Activated CD8-positive, alpha-beta memory T cell treated with anti-CD3 and anti-CD28 coated beads, Interleukin-2, amount 50 U/mL, for 24 hours (primary cell): Measurements from ENCODE around the gene PAQR5.
"Not testable (repeated sequence)": the region's sequence is repeated elsewhere in the genome, so short reads cannot be mapped to it uniquely, and the experiment has no call there.

ENCODE experiments used
- DNase-seq: peaks from one replicate; pipeline ENCODE4 v3.0.0-alpha.2; 2020; ENCODE audit errors: extremely low read depth

Gene PAQR5

DNA sequence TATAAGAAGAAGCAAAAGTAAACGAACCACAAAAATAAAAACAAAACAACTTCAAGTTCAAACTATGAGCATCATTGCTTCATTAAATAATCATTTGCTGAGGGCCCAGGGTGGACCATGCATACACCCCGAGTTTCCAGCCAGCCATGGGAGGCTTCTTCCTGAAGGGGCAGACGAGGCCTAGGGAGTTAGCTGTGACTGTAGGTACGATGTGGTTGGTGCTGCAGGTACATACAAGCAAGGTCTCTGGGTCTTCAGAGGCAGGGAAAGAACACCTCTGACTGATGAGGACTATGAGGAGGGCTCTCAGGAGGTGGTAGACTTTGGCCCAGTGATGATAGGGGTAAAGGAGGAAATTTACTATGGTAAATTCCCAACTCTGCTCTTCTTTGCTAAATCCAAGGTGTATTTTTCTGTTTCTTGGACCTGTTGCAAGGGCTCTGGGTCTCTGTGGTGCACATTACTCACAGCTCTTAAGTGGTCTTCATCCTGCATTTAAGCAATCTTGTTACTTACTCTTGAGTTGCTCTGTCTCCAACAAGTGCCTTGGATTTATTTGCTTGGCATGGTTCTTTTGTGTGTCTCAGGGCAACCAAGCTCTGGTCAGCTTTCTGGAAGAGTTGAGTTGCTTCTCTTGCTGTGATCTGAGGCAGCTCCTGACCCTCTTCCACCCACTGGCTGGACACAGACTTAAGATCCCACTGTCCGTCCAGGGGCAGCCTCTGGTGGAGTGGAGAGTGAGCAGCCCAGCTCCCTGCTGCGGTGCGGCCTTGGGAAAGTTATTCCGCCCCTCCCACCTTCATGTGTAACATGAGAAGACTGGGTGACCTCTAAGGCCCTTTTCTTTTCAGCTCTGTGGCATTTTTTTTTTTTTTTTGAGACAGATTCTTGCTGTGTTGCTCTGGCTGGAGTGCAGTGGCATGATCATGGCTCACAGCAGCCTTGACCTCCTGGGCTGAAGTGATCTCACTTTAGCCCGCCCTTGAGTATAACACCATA lies 59.4 kb downstream of the PAQR5 start:
- no peak for DNase-seq

- DNase-seq, result no peak
These were observed 60.1 kb downstream of the PAQR5 start for GRCh38 chr15:69358850-69359249.

DNA sequence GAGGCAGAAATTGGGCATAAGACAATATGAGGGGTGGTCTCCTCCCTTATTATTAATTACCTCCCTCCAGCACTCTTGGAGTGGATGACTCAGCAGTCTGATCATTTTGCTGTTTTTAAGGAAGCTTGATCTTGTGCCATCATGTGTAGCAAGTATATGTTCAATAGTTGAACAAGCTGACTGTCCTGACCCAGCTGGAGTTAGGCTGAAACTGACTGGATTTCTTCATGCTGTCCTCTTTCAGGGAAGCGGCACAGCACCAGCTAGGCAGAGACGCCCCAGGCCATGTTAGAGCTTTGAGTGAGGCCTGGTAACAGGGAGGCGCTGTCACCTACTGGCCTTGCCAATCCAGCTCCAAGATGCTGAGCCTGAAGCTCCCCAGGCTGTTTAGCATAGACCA lies 61.0 kb downstream of the PAQR5 start:
- no peak for DNase-seq

DNA sequence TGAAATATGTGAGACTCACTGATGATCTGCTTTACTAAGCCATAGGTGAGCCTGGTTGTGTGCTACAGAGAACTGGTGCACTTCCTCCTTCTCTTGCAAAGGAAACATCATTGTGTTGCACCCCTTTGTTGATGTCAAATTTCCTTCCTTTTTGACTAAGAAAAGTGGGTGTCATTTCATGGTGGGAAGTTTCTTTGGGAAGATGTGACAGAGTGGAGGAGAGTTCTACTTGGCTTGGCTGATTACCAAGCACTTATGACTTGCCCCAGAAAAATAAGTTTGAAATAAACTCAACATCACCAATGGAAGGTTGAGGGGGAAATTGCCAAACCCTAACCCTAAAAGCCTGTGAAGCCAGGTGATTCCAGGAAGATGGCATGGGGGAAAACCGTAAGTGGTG lies 61.9 kb downstream of the PAQR5 start:
- no peak for DNase-seq

DNA sequence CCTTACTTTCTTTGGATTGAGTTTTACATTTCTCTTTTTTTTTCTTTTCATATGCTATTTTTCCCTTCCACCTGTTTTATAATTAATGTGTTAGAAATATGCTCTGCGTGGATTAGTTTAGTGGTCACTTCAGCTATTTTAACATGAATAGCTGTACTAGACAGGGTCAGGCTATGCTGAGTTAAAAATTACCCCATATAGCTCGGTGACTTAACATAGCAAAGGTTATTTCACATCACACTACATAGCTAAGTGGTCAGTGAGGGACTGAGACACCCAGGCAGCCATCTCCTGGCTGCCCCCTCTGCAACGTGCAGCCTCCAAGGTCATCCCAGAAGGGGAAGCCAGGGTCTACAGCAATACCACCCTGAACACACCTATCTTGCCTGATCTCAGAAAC lies 68.5 kb downstream of the PAQR5 start:
- DNase-seq, result no peak

DNA sequence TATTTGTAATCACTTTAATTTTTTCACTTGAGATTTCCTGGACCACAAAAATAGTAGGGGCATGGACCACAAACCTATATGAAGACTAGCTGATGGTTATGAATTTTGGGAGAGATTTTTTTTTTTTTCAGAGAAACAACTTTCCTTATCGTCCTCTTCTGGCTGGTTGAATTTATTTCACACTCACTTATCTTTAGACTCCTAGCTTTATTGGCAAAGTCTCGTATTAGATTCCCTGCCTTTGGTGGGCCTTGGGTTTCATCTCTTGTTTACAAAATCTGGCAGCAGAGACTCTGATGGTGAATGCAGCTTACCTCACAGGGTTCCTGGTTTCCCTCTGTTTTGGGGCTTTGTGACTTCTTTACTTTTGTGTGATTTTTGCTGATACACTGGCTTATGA lies 70.9 kb downstream of the PAQR5 start:
- no peak for DNase-seq

- no peak for DNase-seq
These were observed 74.7 kb downstream of the PAQR5 start for GRCh38 chr15:69373406-69373805.

DNA sequence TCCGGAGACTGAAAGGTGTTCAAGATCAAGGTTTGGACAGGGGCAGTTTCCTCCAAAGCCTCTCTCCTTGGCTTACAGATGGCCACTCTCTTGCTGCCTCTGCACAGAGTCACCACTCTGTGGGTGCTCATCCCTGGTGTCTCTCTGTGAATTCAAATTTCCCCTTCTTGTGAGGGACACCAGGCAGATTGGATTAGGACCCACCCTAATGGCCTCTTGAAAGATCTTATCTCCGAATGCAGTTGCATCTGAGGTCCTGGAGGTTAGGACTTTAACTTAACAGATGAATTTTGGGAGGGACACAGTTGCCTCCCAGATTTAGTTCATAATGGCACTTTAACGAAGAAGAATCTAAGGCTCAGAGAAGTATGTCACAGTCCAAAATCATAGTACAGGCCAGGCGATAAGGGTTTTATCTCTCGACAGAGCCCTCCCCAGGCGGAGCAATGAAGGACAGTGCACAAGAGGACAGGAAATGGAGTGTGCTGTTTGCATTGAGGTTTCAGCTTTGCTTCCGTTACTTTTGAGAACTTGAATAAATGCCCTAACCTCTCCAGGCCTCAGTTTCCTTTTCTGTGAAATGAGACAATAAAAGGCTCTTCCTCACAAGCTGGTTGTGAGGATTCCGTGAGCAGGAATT lies 76.6 kb downstream of the PAQR5 start:
- no peak for DNase-seq

DNA sequence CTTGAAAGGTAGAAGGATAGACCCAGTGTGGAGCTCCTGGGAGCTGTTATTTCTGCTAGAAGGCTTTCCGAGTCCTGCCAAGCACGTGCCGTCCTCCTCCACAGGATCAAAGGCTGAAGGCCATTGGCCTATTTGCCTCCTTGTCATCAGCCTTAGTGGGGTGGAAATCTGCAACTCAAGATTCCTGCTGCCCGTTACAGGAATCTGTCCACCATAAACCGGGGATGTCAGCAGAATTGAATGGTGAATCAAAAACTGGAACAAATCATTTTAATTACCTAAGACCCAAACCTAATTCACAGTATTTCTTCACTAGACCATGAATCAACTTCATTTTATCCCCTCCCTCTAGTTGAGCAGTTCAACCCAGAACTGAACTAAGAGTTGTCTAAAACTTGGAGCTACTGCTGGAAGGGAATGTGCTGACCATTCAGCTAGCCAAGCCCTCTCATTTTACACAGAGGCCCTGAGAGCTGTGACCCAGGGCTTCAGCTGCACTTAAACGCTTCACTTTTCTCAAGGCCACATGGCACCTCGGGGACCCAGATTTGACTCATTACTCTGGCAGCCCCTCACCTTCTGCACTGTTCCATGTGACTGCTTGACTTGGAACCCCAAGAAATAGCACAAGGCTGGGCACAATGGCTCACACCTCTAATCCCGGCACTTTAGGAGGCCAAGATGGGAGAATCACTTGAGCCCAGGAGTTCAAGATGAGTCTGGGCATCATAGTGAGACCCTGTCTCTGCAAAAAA lies 78.7 kb downstream of the PAQR5 start:
- DNase-seq, result no peak

DNA sequence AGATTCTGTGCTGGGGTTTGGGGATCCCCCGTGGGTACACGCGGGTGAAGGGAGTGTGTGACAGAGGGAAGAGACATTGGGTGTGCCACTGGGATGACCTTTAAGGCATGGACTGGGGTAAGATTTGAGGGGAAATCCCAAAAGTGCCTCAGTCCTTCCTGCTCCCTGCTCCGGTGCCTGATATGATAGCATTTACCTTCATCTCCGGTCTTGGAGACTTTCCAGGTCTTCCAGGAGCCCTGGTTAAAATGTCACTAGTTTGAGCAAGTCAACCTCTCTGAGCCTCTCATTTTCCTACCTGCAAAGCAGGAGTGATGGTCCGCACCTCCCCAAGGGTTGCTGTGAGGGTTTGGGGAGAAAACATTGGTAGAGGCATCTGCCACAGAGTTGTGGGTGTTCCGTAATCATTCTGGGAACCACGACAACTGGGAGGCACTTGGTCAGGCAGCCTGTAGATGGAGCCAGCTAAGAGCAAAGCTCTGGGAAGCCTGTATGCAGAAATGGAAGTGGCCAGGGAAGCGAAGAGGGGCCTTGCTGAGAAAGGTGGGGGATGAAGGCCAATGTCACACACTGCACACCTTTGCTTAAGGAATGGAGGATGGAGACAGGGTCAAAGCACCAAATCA lies 81.5 kb downstream of the PAQR5 start:
- DNase-seq, result no peak

GRCh38 chr15:69380726-69381105 lies 82.0 kb downstream of the PAQR5 start:
- no peak for DNase-seq

DNA sequence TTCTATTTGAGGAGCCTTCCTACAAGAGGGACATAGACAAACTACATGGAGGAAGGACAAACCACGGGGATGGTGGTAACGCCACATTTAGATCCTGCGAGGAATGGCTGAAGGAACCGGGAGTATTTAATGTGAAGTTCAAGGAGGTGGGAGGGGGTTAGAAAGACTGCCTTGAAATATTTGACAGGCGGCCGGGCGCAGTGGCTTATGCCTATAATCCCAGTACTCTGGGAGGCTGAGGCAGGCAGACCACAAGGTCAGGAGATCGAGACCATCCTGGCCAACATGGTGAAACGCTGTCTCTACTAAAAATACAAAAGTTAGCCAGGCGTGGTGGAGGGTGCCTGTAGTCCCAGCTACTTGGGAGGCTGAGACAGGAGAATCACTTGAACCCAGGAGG lies 83.5 kb downstream of the PAQR5 start:
- not testable (repeated sequence) for DNase-seq

DNA sequence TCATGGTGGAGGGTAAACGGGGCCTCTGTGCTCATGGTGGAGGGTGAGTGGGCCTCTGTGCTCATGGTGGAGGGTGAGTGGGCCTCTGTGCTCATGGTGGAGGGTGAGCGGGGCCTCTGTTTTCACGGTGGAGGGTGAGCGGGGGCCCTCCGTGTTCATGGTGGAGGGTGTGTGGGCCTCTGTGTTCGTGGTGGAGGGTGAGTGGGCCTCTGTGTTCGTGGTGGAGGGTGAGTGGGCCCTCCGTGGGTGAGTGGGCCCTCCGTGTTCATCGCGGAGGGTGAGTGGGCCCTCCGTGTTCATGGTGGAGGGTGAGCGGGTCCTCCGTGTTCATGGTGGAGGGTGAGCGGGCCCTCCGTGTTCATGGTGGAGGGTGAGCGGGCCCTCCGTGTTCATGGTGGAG lies 85.4 kb downstream of the PAQR5 start:
- DNase-seq, result not testable (repeated sequence)

- no peak for DNase-seq
These were observed 86.2 kb downstream of the PAQR5 start for GRCh38 chr15:69384626-69385598.

DNA sequence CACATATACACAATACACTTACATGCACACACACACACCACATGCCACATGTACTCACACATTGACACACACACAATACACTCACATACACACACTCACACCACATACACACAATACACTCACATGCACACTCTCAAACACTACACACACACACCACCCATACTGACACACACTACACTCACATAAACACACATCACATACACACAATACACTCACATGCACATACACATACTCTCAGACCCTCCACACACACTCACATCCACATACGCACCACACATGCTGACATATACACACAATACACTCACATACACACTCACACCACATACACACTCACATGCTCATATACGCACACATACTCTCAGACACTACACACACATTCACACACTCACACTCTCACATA lies 87.1 kb downstream of the PAQR5 start:
- DNase-seq, result no peak

DNA sequence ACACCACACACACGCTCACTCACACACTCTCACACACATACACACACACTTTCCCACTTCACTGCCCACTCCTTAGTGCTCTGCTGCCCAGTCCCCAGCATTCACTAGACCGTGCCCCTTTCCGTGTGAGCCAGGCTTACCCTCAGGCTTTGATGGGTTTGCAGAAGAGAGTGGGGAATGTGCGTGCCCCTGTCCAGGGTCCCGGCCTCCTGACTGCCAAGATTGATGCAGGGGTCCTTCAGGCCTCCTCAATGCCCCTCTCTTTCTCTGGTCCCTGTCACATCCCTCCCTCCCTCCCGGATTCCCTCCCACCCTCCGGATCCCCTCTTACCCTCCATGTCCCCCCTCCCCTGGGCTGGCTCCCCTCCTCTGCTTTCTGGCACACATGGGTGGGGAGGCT lies 87.6 kb downstream of the PAQR5 start:
- no peak for DNase-seq

DNA sequence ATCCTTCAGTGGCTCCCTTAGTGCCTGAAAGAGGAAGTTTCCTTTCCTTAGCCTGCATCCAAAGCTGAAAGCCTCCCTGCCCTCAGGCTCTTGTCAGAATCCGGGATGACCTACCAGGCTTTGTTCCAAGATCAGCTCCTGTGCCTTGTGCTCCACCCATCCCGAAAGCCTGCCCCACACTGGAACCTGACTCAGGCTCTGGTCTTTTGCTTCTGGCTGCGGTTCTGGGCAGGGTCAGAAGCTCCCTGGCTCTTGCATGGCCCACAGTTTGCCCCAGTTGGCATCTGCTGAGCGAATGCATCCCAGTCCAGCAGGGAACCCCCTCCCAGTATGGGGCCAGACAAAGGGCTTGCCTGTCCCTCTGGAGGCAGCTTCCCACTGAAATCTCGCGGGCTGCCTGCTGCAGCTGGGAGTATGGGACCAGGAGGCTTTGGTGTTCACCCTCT lies 89.6 kb downstream of the PAQR5 start:
- DNase-seq, result no peak

- DNase-seq, result no peak
These were observed 90.7 kb downstream of the PAQR5 start for GRCh38 chr15:69389426-69389825.

- DNase-seq, result no peak
These were observed 91.9 kb downstream of the PAQR5 start for GRCh38 chr15:69390575-69390974.

DNA sequence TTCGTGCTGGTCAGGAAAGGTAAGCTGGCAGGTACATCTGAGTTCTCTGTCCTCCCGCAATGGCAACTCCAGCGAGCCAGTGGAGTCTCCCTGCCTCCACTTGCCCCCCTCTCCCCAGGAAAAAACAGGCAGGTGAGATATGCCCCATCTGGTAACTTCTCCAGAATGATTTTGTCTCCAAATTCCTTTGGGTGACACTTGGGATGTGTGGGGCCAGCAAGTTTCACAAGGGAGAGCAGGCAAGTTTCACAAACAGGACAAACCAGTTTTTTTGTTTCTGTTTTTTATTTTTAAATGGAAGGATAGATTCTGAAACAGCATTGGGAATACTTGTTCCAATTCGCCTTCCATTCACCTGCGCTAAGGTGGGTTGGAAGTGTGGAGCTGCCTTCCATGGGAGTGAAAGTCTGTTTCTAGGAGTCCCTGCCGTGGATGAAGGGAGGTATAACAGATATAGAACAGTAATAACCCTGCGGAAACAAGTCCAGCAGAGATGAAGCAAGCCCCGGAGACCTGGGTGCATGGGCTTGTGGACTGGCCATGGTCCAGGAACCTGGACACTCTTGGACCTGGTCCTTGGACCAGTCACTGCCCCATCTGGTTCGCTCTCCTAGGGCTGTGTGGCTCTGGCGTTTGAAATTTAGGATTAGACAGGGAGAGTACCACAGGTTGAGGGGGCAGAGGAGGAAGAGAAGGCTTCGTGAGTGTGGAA lies 92.5 kb downstream of the PAQR5 start:
- no peak for DNase-seq
